Testis (tissue), 3 donors: ENCODE results near the gene TRIM28. TPM values are rescaled to one million over a fixed set of nuclear protein-coding genes. Genes with fewer than 3 reads are reported as not detected.

ENCODE experiments used
- DNase-seq: peaks from one replicate; pipeline ENCODE4 v3.0.0-alpha.2; 2019
- H3K27ac ChIP-seq, 2 donors: fragments of 200-600 bp; sonication (generic); one replicate each; pipeline ENCODE4 v1.5.1; 2019
- H3K27me3 ChIP-seq: fragments of 200-600 bp; sonication (generic); one replicate; pipeline ENCODE4 v1.5.1; 2019
- H3K36me3 ChIP-seq: fragments of 200-600 bp; sonication (generic); one replicate; pipeline ENCODE4 v1.5.1; 2017; ENCODE audit warnings: low read depth; ENCODE audit errors: missing control alignments
- H3K4me1 ChIP-seq: fragments of 200-600 bp; sonication (generic); one replicate; pipeline ENCODE4 v1.5.1; 2019
- H3K4me3 ChIP-seq, 2 donors: fragments of 200-600 bp; sonication (generic); one replicate each; pipeline ENCODE4 v1.5.1; 2017 to 2019
- H3K9me3 ChIP-seq: fragments of 200-600 bp; sonication (generic); one replicate; pipeline ENCODE4 v1.5.1; 2017
- POLR2A ChIP-seq: fragments of 450-650 bp; IDR thresholded peaks from one replicate; pipeline ENCODE4 v1.6.1; 2017; ENCODE audit warnings: antibody characterized with exemption, mild to moderate bottlenecking, moderate library complexity
- WGBS, 2 donors: methylation state at CpG; one replicate each; pipeline ENCODE4 v1.1.5; 2018; 5-methylcytosine and 5-hydroxymethylcytosine counted together
- intact Hi-C: fragments of 100-400 bp; cut with DNase I; formaldehyde crosslinking; loops from one replicate; pipeline ENCODE4 v1.15.1; 2023; ENCODE audit warnings: low total_unique reads
- polyA plus RNA-seq: library from polyadenylated mRNA; stranded (reverse); fragments of 350-450 nt; fragmentation: Illumina TruSeq; extraction: RNeasy Lipid Tissue Mini Kit (QIAGEN cat#74804); gene quantifications from one replicate; pipeline ENCODE4 v1.2.3, GENCODE V29; 2014; ENCODE audit warnings: low read depth, low replicate concordance; ENCODE audit not compliant: insufficient read depth
- total RNA-seq, 2 donors: library from RNA; depleted of rRNA; stranded (reverse); fragments of >200 nt; gene quantifications; one replicate each; pipeline ENCODE4 v1.2.3, GENCODE V29; 2016
- TF ChIP-seq, protein P1 (sequence below), 3 experiments: fragments of 450-650 bp in 2 of 3; fragments of 200-600 bp in 1 of 3; sonication (generic) in 1 of 3; IDR thresholded peaks; one replicate each; pipeline ENCODE4 v1.5.1; 2016 to 2019; ENCODE audit warnings: antibody characterized with exemption in 3 of 3, mild to moderate bottlenecking in 2 of 3, moderate library complexity in 1 of 3

TRIM28 gene
- total and polyA plus RNA-seq, 3 donors from 2014 or later: 415 to 694 (median 521) TPM

DNA sequence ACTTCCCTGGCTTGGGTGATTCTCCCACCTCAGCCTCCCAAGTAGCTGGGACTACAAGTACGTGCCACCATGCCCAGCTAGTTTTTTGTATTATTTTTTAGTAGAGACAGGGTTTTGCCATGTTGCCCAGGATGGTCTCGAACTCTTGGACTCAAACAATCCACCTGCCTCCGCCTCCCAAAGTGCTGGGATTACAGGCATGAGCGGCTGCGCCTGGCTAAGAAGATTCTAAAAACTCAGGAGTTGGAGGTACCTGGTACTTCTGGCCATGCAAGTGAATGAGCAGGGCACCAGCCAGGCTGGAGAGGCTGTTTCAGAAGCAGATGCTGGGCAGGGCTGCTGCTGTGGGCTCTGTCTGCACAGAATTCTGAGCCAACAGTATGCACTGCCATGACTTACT is 23.1 kb downstream of the TRIM28 start:
- no peak for DNase-seq
- TF ChIP-seq POLR2A: no peak
- TF ChIP-seq, protein P1, sequence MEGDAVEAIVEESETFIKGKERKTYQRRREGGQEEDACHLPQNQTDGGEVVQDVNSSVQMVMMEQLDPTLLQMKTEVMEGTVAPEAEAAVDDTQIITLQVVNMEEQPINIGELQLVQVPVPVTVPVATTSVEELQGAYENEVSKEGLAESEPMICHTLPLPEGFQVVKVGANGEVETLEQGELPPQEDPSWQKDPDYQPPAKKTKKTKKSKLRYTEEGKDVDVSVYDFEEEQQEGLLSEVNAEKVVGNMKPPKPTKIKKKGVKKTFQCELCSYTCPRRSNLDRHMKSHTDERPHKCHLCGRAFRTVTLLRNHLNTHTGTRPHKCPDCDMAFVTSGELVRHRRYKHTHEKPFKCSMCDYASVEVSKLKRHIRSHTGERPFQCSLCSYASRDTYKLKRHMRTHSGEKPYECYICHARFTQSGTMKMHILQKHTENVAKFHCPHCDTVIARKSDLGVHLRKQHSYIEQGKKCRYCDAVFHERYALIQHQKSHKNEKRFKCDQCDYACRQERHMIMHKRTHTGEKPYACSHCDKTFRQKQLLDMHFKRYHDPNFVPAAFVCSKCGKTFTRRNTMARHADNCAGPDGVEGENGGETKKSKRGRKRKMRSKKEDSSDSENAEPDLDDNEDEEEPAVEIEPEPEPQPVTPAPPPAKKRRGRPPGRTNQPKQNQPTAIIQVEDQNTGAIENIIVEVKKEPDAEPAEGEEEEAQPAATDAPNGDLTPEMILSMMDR (IDR thresholded peaks at IDR 0.05): no peak
- intact Hi-C loops: no loop called here
- Histone ChIP-seq H3K4me1 (peaks cover 19% of the 10 kb centered on the region), H3K27ac (no peak overlapping the region), H3K27me3 (no peaks in the 10 kb centered on the region), H3K9me3 (no peaks in the 10 kb centered on the region), H3K36me3 (no peaks in the 10 kb centered on the region), H3K4me3 (no peak overlapping the region)
- WGBS, 2 donors: 95 to 98% methylated on average over 5 of the region's 5 CpGs

DNA sequence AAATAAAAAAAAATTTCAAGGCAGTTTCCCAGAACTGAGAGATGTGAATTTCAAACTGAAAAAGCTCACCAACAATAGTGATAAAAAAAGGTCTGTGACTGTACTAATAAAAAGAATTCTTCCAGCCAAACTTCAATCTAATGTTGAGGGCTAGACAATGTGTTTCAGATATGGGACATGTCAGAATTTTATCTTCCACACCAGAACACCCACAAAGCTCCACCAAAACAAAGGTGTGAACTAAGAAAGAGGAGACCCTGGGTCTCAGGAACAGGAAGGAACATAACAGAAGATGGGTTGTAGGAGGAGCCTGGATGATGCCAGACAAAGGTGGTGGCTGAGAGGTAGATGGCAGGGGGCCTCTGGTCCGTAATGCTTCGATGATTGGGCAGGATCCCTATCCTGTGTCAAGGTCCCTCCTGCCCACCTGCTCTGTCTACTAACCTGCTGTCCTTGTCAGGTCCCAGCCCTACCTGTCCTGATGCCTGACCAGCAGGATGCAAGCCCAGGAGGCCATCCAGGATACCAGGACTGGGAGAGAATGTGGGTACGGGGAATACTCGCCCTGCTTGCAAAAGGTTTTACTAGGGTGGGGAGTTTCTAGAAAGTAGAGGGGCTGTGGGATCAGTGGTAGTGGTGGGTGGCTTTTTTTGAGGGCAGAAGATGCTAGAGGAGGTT is 24.7 kb downstream of the TRIM28 start:
- intact Hi-C loops: no loop called here
- no peaks in the 10 kb centered on the region for H3K27me3 ChIP-seq
- H3K4me1 ChIP-seq: peaks cover 9% of the 10 kb centered on the region
- no peak overlapping the region for H3K27ac ChIP-seq
- H3K9me3 ChIP-seq: no peaks in the 10 kb centered on the region
- no peak for DNase-seq
- TF ChIP-seq, protein P1 (IDR thresholded peaks at IDR 0.05): no peak
- no peak for TF ChIP-seq POLR2A
- WGBS, 2 donors: 87 to 88% methylated on average over 4 of the region's 4 CpGs
- no peak overlapping the region for H3K4me3 ChIP-seq
- H3K36me3 ChIP-seq: no peaks in the 10 kb centered on the region

- H3K9me3 ChIP-seq: no peaks in the 10 kb centered on the region
- no peak for DNase-seq
- H3K27ac ChIP-seq: no peak overlapping the region
- no peak for TF ChIP-seq POLR2A
- TF ChIP-seq, protein P1 (IDR thresholded peaks at IDR 0.05): no peak
- H3K4me1 ChIP-seq: peaks cover 7% of the 10 kb centered on the region
- 90 to 91% methylated on average over 6 of the region's 6 CpGs for WGBS, 2 donors
- intact Hi-C loops: no loop called here
- no peaks in the 10 kb centered on the region for H3K36me3 ChIP-seq
- H3K27me3 ChIP-seq: no peaks in the 10 kb centered on the region
- H3K4me3 ChIP-seq: no peak overlapping the region
Measured at GRCh38 chr19:58569191-58569942, 25.5 kb downstream of the TRIM28 start.

DNA sequence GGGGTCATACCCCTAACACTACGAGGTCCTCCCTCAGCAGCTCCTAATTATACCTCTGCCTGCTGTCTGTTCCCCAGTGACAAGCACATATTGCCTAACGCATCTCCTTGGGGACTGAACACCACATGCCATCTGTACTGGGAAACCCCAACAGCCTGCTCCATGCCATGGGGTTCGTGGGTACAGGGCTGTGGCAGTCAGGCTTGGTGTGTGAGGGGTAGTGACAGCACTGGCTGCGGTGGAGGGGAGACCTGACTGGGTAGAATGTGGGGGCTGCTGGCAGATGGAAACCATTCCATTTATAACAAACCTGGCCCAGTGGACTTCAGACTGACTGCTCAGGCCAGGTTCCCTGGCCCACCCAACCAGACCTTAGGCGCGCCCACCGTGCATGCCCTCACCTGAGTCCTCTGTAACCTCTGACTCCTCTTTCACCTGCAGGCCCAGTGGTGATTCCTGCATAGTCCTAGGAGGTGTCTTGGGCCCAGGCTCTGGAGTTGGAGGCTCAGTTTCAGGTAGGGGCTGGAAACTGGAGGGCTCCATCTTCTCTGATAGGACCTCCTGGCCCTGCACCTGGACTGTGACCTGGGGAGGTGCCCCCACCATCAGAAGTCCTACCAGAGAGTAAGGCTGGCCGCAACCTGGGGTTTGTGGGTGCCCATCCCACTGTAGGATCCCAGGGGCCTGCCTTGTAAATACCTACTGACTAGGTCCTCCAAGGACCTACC is 26.2 kb downstream of the TRIM28 start:
- Histone ChIP-seq H3K27ac (no peak overlapping the region), H3K9me3 (no peaks in the 10 kb centered on the region), H3K27me3 (no peaks in the 10 kb centered on the region), H3K36me3 (no peaks in the 10 kb centered on the region), H3K4me1 (peaks cover 7% of the 10 kb centered on the region), H3K4me3 (no peak overlapping the region)
- DNase-seq: no peak
- 80 to 94% methylated on average over 3 to 8 of the region's 8 CpGs for WGBS, 2 donors
- no peak for TF ChIP-seq POLR2A
- TF ChIP-seq, protein P1 (IDR thresholded peaks at IDR 0.05): no peak
- intact Hi-C loops: no loop called here
